ENCODE measurements around the gene PRSS53. TPM values are rescaled to one million over a fixed set of nuclear protein-coding genes. Genes with fewer than 3 reads are reported as not detected.

The PRSS53 gene
- total and polyA plus RNA-seq, 10 donors: 1.6 to 6.0 (median 2.5) TPM

DNA sequence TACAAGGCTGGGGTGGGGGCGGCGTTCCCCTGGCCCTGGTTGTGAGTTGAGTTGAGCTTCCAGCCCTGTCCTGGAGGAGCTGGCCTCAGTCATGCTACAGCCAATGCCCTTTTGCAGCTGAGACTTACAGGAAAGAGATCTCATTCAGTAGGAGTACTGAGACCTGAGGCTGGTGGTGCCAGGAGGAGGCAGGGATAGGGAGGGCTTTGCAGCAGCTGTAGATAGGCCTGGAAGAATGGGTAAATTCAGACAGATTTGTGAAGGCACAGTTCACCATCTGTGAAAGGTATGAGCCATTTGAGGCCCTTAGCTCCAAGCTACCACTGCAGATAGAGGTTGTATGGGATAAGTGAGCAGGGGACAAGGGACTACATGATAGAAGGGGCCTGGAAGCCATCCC is 49.8 kb downstream of the PRSS53 start:
- H3K9me3 ChIP-seq: no peaks in the 10 kb centered on the region
- DNase-seq: no peak
- 98 to 100% (median 100%) methylated on average over 2 of the region's 2 CpGs; no CpG with 5 or more reads in 1 of the 5 donors for WGBS, 5 donors
- H3K4me1 ChIP-seq: peaks cover 13 to 32% (median 25%) of the 10 kb centered on the region in 6 donors
- no peaks in the 10 kb centered on the region for H3K27me3 ChIP-seq (replicated peaks in 1 of 7)
- no peak overlapping the region for H3K4me3 ChIP-seq
- TF ChIP-seq, protein P1, sequence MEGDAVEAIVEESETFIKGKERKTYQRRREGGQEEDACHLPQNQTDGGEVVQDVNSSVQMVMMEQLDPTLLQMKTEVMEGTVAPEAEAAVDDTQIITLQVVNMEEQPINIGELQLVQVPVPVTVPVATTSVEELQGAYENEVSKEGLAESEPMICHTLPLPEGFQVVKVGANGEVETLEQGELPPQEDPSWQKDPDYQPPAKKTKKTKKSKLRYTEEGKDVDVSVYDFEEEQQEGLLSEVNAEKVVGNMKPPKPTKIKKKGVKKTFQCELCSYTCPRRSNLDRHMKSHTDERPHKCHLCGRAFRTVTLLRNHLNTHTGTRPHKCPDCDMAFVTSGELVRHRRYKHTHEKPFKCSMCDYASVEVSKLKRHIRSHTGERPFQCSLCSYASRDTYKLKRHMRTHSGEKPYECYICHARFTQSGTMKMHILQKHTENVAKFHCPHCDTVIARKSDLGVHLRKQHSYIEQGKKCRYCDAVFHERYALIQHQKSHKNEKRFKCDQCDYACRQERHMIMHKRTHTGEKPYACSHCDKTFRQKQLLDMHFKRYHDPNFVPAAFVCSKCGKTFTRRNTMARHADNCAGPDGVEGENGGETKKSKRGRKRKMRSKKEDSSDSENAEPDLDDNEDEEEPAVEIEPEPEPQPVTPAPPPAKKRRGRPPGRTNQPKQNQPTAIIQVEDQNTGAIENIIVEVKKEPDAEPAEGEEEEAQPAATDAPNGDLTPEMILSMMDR (IDR thresholded peaks at IDR 0.05 in 8 of 11, conservative IDR thresholded peaks at IDR 0.05 in 3 of 11): no peak
- TF ChIP-seq POLR2A (IDR thresholded peaks at IDR 0.05) (no peak), POLR2AphosphoS5 (IDR thresholded peaks at IDR 0.05) (no peak)
- intact Hi-C loops (cut with DNase I; ENCODE audit: low total_unique reads): no loop called here
- H3K27ac ChIP-seq: no peak overlapping the region
- H3K36me3 ChIP-seq: peaks cover 0 to 97% (median 68%) of the 10 kb centered on the region in 6 donors

DNA sequence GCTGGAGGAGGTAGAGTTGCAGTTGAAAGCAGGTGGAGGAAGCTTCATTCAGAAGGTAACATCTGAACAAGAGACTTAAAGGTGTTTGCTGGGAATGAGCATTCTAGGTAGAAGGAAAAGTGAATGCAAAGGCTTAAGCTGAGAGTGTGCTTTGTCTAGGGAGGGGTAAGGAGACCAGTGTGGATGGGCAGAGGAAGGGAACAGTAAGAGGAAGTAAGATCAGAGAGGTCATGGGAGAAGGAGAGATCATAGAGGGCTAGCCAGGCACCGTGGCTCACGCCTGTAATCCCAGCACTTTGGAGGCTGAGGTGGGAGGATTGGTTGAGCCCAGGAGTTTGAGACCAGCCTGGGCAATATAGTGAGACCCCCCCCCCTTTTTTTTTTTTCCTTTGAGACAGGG is 52.1 kb downstream of the PRSS53 start:
- H3K36me3 ChIP-seq: peaks cover 0 to 74% (median 52%) of the 10 kb centered on the region in 6 donors
- intact Hi-C loops (cut with DNase I; ENCODE audit: low total_unique reads): no loop called here
- WGBS, 5 donors: 18 to 44% (median 37%) methylated on average over 2 of the region's 2 CpGs
- H3K4me3 ChIP-seq: no peak overlapping the region
- H3K9me3 ChIP-seq: no peaks in the 10 kb centered on the region
- H3K27ac ChIP-seq: no peak overlapping the region
- no peak for DNase-seq
- TF ChIP-seq POLR2AphosphoS5 (IDR thresholded peaks at IDR 0.05) (no peak), POLR2A (IDR thresholded peaks at IDR 0.05) (no peak)
- TF ChIP-seq, protein P1 (IDR thresholded peaks at IDR 0.05 in 8 of 11, conservative IDR thresholded peaks at IDR 0.05 in 3 of 11): no peak
- H3K4me1 ChIP-seq: peaks cover 17 to 45% (median 34%) of the 10 kb centered on the region in 6 donors
- H3K27me3 ChIP-seq (replicated peaks in 1 of 7): no peaks in the 10 kb centered on the region

DNA sequence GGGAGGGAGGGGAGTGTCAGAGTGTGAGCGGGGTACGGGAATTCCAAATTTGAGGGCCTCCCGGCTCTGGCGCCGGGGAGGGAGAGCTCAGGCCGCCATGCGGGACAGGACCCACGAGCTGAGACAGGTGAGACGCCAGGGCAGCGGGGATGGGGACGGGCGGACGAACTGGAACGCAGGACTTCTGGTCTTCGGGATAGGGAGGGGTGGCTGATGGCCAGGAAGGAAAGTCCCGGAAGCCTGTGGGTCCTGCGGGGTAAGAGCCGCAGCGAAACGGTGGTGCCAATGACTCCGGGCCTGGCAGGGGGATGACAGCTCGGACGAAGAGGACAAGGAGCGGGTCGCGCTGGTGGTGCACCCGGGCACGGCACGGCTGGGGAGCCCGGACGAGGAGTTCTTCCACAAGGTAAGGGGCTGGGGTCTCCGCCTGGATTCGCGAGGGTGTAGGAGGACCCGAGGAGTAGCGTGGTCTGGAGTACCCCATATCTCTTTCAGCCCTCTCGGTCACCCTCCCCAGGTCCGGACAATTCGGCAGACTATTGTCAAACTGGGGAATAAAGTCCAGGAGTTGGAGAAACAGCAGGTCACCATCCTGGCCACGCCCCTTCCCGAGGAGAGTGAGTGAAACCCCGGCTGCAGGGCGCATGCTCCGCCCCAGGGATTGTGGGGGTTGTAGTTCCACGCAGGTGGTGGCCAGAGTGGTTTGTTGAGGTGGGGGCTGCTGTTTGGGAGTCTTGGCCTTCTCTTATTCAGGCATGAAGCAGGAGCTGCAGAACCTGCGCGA is 54.8 kb downstream of the PRSS53 start:
- Histone ChIP-seq H3K9me3 (no peaks in the 10 kb centered on the region), H3K27ac (peak overlapping the region; percentile 94 to 99 (median 97)), H3K27me3 (replicated peaks in 1 of 7) (no peaks in the 10 kb centered on the region), H3K36me3 (peaks cover 0 to 47% (median 29%) of the 10 kb centered on the region in 6 donors), H3K4me3 (peak overlapping the region; percentile 74 to 100 (median 98)), H3K4me1 (peaks cover 17 to 52% (median 34%) of the 10 kb centered on the region in 6 donors)
- DNase-seq: peak; percentile 97
- intact Hi-C loops (cut with DNase I; ENCODE audit: low total_unique reads): loop anchor here (2.0 kb wide), 1 partner anchor 41 kb away; the partner anchor contains the start of genes ZNF646 and ZNF668
- 0 to 2% (median 1%) methylated on average over 37 to 47 of the region's 47 CpGs for WGBS, 5 donors
- TF ChIP-seq, protein P1 (IDR thresholded peaks at IDR 0.05 in 8 of 11, conservative IDR thresholded peaks at IDR 0.05 in 3 of 11): peak in 1 of 11 experiments; percentile 7
- TF ChIP-seq POLR2AphosphoS5 (IDR thresholded peaks at IDR 0.05): peak; percentile 75 to 88 (median 83)
- no peak for TF ChIP-seq POLR2A (IDR thresholded peaks at IDR 0.05)

Other genes with a start within 250 kb of the PRSS53 start
- gene BCL7C, start 194.9 kb downstream of the PRSS53 start, total RNA-seq: 10 to 100 TPM; 15.5 to 24.3 (median 21.6) TPM
- gene BCL7C, start 194.9 kb downstream of the PRSS53 start, polyA plus RNA-seq: 10 to 100 TPM; 35.6 to 38.7 (median 37.8) TPM
- gene CTF1, start 192.3 kb downstream of the PRSS53 start, total RNA-seq: 1 to 10 TPM in 5 of 7 donors, under 1 TPM in 1, not detected in 1; 0.68 to 3.3 (median 1.4) TPM
- gene CTF1, start 192.3 kb downstream of the PRSS53 start, polyA plus RNA-seq: 1 to 10 TPM in 2 of 3 donors, under 1 TPM in 1; 0.61 to 1.3 (median 1.1) TPM
- 10 to 100 TPM; 12.4 to 21.0 (median 17.8) TPM for gene FBXL19, start 165.4 kb downstream of the PRSS53 start, total RNA-seq
- 10 to 100 TPM in 1 of 3 donors, 1 to 10 TPM in 2; 4.3 to 24.7 (median 5.5) TPM for gene FBXL19, start 165.4 kb downstream of the PRSS53 start, polyA plus RNA-seq
- gene ORAI3, start 139.9 kb downstream of the PRSS53 start, total RNA-seq: 10 to 100 TPM; 20.7 to 44.8 (median 29.8) TPM
- gene ORAI3, start 139.9 kb downstream of the PRSS53 start, polyA plus RNA-seq: 10 to 100 TPM; 22.2 to 26.2 (median 22.5) TPM
- 10 to 100 TPM; 10.1 to 24.9 (median 19.8) TPM for gene SETD1A, start 131.2 kb downstream of the PRSS53 start, total RNA-seq
- 10 to 100 TPM in 1 of 3 donors, 1 to 10 TPM in 2; 4.8 to 15.0 (median 8.8) TPM for gene SETD1A, start 131.2 kb downstream of the PRSS53 start, polyA plus RNA-seq
- 10 to 100 TPM; 11.0 to 24.5 (median 18.6) TPM for gene HSD3B7, start 103.7 kb downstream of the PRSS53 start, total RNA-seq
- 10 to 100 TPM in 1 of 3 donors, 1 to 10 TPM in 2; 5.3 to 19.4 (median 6.7) TPM for gene HSD3B7, start 103.7 kb downstream of the PRSS53 start, polyA plus RNA-seq
- 1 to 10 TPM in 5 of 7 donors, under 1 TPM in 2; 0.46 to 4.2 (median 1.8) TPM for gene STX1B, start 78.3 kb downstream of the PRSS53 start, total RNA-seq
- 1 to 10 TPM in 1 of 3 donors, under 1 TPM in 2; 0.29 to 1.2 (median 0.43) TPM for gene STX1B, start 78.3 kb downstream of the PRSS53 start, polyA plus RNA-seq
- 100 to 1,000 TPM in 2 of 7 donors, 10 to 100 TPM in 5; 54.0 to 118 (median 75.7) TPM for gene STX4, start 55.4 kb downstream of the PRSS53 start, total RNA-seq
- gene STX4, start 55.4 kb downstream of the PRSS53 start, polyA plus RNA-seq: 100 to 1,000 TPM in 2 of 3 donors, 10 to 100 TPM in 1; 55.3 to 135 (median 131) TPM
- 10 to 100 TPM in 3 of 7 donors, 1 to 10 TPM in 4; 8.9 to 12.5 (median 9.2) TPM for gene ZNF668, start 14.7 kb downstream of the PRSS53 start, total RNA-seq
- 1 to 10 TPM; 6.2 to 9.8 (median 6.4) TPM for gene ZNF668, start 14.7 kb downstream of the PRSS53 start, polyA plus RNA-seq
- 10 to 100 TPM; 20.2 to 28.4 (median 25.6) TPM for gene ZNF646, start 14.5 kb downstream of the PRSS53 start, total RNA-seq
- gene ZNF646, start 14.5 kb downstream of the PRSS53 start, polyA plus RNA-seq: 10 to 100 TPM in 1 of 3 donors, 1 to 10 TPM in 2; 3.2 to 11.8 (median 3.3) TPM
- 10 to 100 TPM; 33.4 to 74.2 (median 48.2) TPM for gene VKORC1, start 5.9 kb upstream of the PRSS53 start, total RNA-seq
- 10 to 100 TPM; 23.5 to 56.6 (median 55.1) TPM for gene VKORC1, start 5.9 kb upstream of the PRSS53 start, polyA plus RNA-seq
- gene BCKDK, start 19.4 kb upstream of the PRSS53 start, total RNA-seq: 10 to 100 TPM; 36.9 to 55.7 (median 40.2) TPM
- gene BCKDK, start 19.4 kb upstream of the PRSS53 start, polyA plus RNA-seq: 10 to 100 TPM; 15.0 to 27.5 (median 17.4) TPM
- gene KAT8, start 28.7 kb upstream of the PRSS53 start, total RNA-seq: 10 to 100 TPM; 63.2 to 94.8 (median 85.2) TPM
- 10 to 100 TPM; 48.7 to 63.6 (median 56.5) TPM for gene KAT8, start 28.7 kb upstream of the PRSS53 start, polyA plus RNA-seq
- gene PRSS8, start 46.8 kb upstream of the PRSS53 start, total RNA-seq: not detected
- under 1 TPM; 0.07 to 0.19 (median 0.15) TPM for gene PRSS8, start 46.8 kb upstream of the PRSS53 start, polyA plus RNA-seq
- gene PRSS36, start 61.1 kb upstream of the PRSS53 start, total RNA-seq: 1 to 10 TPM in 4 of 7 donors, under 1 TPM in 2, not detected in 1; 0.70 to 2.0 (median 1.3) TPM
- gene PRSS36, start 61.1 kb upstream of the PRSS53 start, polyA plus RNA-seq: 1 to 10 TPM; 1.5 to 2.6 (median 2.0) TPM
- 100 to 1,000 TPM; 119 to 474 (median 284) TPM for gene FUS, start 91.2 kb upstream of the PRSS53 start, total RNA-seq
- 100 to 1,000 TPM; 225 to 694 (median 516) TPM for gene FUS, start 91.2 kb upstream of the PRSS53 start, polyA plus RNA-seq
- gene PYCARD, start 113.8 kb upstream of the PRSS53 start, total RNA-seq: 100 to 1,000 TPM in 2 of 7 donors, 10 to 100 TPM in 5; 68.0 to 135 (median 90.1) TPM
- gene PYCARD, start 113.8 kb upstream of the PRSS53 start, polyA plus RNA-seq: 100 to 1,000 TPM; 109 to 117 (median 114) TPM
- gene TRIM72, start 125.2 kb upstream of the PRSS53 start, total RNA-seq: under 1 TPM in 4 of 7 donors, not detected in 3; 0.05 to 0.26 (median 0.15) TPM
- gene TRIM72, start 125.2 kb upstream of the PRSS53 start, polyA plus RNA-seq: under 1 TPM; 0.06 to 0.15 (median 0.09) TPM
- gene PYDC1, start 128.2 kb upstream of the PRSS53 start, total RNA-seq: not detected
- gene PYDC1, start 128.2 kb upstream of the PRSS53 start, polyA plus RNA-seq: 1 to 10 TPM in 1 of 3 donors, under 1 TPM in 1, not detected in 1; 0.72 to 2.7 TPM
- 100 to 1,000 TPM in 2 of 7 donors, 10 to 100 TPM in 5; 38.5 to 154 (median 77.7) TPM for gene ITGAM, start 171.0 kb upstream of the PRSS53 start, total RNA-seq
- gene ITGAM, start 171.0 kb upstream of the PRSS53 start, polyA plus RNA-seq: 10 to 100 TPM in 2 of 3 donors, 1 to 10 TPM in 1; 4.3 to 14.9 (median 11.8) TPM